Trophoblast cell (in vitro differentiated cells and primary cell): ENCODE results near the gene AMN1.
A peak's percentile ranks its signal among the peaks of the same experiment; 100 is the strongest.
"Not testable (repeated sequence)": the region's sequence is repeated elsewhere in the genome, so short reads cannot be mapped to it uniquely, and the experiment has no call there.

Source experiments
- DNase-seq, 2 donors: peaks; one replicate each; pipeline ENCODE4 v3.0.0-alpha.2; 2016
- H2AFZ ChIP-seq: 2 replicates; pipeline ENCODE4 v1.6.1; 2013; ENCODE audit warnings: low read length, moderate library complexity, mild to moderate bottlenecking; ENCODE audit not compliant: insufficient read depth, poor library complexity
- H2AK5ac ChIP-seq: 2 replicates; pipeline ENCODE4 v1.6.1; 2013; ENCODE audit warnings: mild to moderate bottlenecking, low read length
- H2BK120ac ChIP-seq: 2 replicates; pipeline ENCODE4 v1.6.1; 2013; ENCODE audit warnings: low read length, mild to moderate bottlenecking, moderate library complexity; ENCODE audit not compliant: insufficient read depth, poor library complexity
- H2BK12ac ChIP-seq: 2 replicates; pipeline ENCODE4 v1.6.1; 2013; ENCODE audit warnings: mild to moderate bottlenecking, low read length, moderate library complexity
- H2BK5ac ChIP-seq: 2 replicates; pipeline ENCODE4 v1.6.1; 2013; ENCODE audit warnings: low read length, low read depth, moderate library complexity, mild to moderate bottlenecking; ENCODE audit not compliant: poor library complexity
- H3K14ac ChIP-seq: 2 replicates; pipeline ENCODE4 v1.6.1; 2013; ENCODE audit warnings: mild to moderate bottlenecking, low read length
- H3K18ac ChIP-seq: 2 replicates; pipeline ENCODE4 v1.6.1; 2013; ENCODE audit warnings: mild to moderate bottlenecking, low read length
- H3K23ac ChIP-seq: 2 replicates; pipeline ENCODE4 v1.6.1; 2013; ENCODE audit warnings: low read length
- H3K27ac ChIP-seq: 2 replicates; pipeline ENCODE4 v1.5.1; 2013; ENCODE audit warnings: low read depth, mild to moderate bottlenecking, inconsistent platforms, low read length, moderate library complexity
- H3K27me3 ChIP-seq: 2 replicates; pipeline ENCODE4 v1.6.1; 2013; ENCODE audit warnings: inconsistent platforms, mild to moderate bottlenecking, low read length, moderate library complexity; ENCODE audit not compliant: insufficient read depth
- H3K36me3 ChIP-seq, 2 experiments: 1 replicate in 1 of 2; 2 replicates in 1 of 2; pipeline ENCODE4 v1.6.1; 2013; ENCODE audit warnings: low read length in 2 of 2, mild to moderate bottlenecking in 2 of 2, moderate library complexity in 1 of 2; ENCODE audit not compliant: insufficient read depth in 2 of 2, control insufficient read depth in 1 of 2
- H3K4ac ChIP-seq: 2 replicates; pipeline ENCODE4 v1.6.1; 2013; ENCODE audit warnings: low read depth, mild to moderate bottlenecking, low read length, moderate library complexity
- H3K4me1 ChIP-seq, 2 experiments: 1 replicate in 1 of 2; 2 replicates in 1 of 2; pipeline ENCODE4 v1.6.1; 2013; ENCODE audit warnings: low read length in 2 of 2, mild to moderate bottlenecking in 2 of 2, moderate library complexity in 1 of 2; ENCODE audit not compliant: insufficient read depth in 2 of 2, control insufficient read depth in 1 of 2
- H3K4me2 ChIP-seq: 2 replicates; pipeline ENCODE4 v1.6.1; 2013; ENCODE audit warnings: inconsistent platforms, mild to moderate bottlenecking, low read length, moderate library complexity
- H3K4me3 ChIP-seq: 2 replicates; pipeline ENCODE4 v1.5.1; 2013; ENCODE audit warnings: mild to moderate bottlenecking, low read depth, low read length, inconsistent platforms
- H3K79me1 ChIP-seq: one replicate; pipeline ENCODE4 v1.6.1; 2013; ENCODE audit warnings: low read length
- H3K79me2 ChIP-seq: 2 replicates; pipeline ENCODE4 v1.6.1; 2013; ENCODE audit warnings: low read length, mild to moderate bottlenecking; ENCODE audit not compliant: control insufficient read depth, insufficient read depth, poor library complexity
- H3K9ac ChIP-seq: 2 replicates; pipeline ENCODE4 v1.6.1; 2013; ENCODE audit warnings: mild to moderate bottlenecking, low read length
- H3K9me3 ChIP-seq: 2 replicates; pipeline ENCODE4 v1.6.1; 2013; ENCODE audit warnings: low read depth, mild to moderate bottlenecking, control low read depth, inconsistent platforms, low read length; ENCODE audit not compliant: insufficient read depth
- H4K12ac ChIP-seq: 2 replicates; pipeline ENCODE4 v1.6.1; 2013; ENCODE audit warnings: low read depth, mild to moderate bottlenecking, low read length, moderate library complexity
- H4K8ac ChIP-seq: 2 replicates; pipeline ENCODE4 v1.6.1; 2013; ENCODE audit warnings: low read depth, mild to moderate bottlenecking, low read length, moderate library complexity
- H4K91ac ChIP-seq: one replicate; pipeline ENCODE4 v1.6.1; 2013; ENCODE audit warnings: low read depth, mild to moderate bottlenecking, low read length, moderate library complexity
- WGBS: extraction: QIAGEN DNeasy Blood & Tissue Kit; methylation state at CpG from one replicate; pipeline ENCODE4 v1.1.7; 2013; ENCODE audit warnings: missing lambda C conversion rate; ENCODE audit not compliant: insufficient read length, insufficient coverage; ENCODE audit errors: extremely low coverage; 5-methylcytosine and 5-hydroxymethylcytosine counted together

AMN1 gene

GRCh38 chr12:31708118-31708517 lies 20.7 kb downstream of the AMN1 start:
- peak in 1 of 2 donors; percentile 46 for DNase-seq
- H3K4me1 ChIP-seq, result not testable (repeated sequence)

GRCh38 chr12:31705621-31706020 lies 23.2 kb downstream of the AMN1 start:
- Histone ChIP-seq H3K27ac (no peak overlapping the region), H2BK12ac (no peak overlapping the region), H3K4me1 (no peaks in the 10 kb centered on the region), H4K12ac (no peak overlapping the region), H3K4me2 (no peak overlapping the region), H2AK5ac (no peak overlapping the region), H4K8ac (no peak overlapping the region), H3K14ac (no peak overlapping the region), H3K27me3 (no peaks in the 10 kb centered on the region), H3K79me1 (no peaks in the 10 kb centered on the region), H3K79me2 (no peaks in the 10 kb centered on the region), H4K91ac (no peak overlapping the region), H3K18ac (no peak overlapping the region), H3K23ac (no peak overlapping the region), H3K4me3 (no peak overlapping the region), H2BK120ac (no peak overlapping the region), H3K36me3 (peaks cover 2 to 5% of the 10 kb centered on the region in 2 experiments), H3K9ac (no peak overlapping the region), H3K9me3 (no peaks in the 10 kb centered on the region), H3K4ac (no peak overlapping the region), H2AFZ (no peak overlapping the region), H2BK5ac (no peak overlapping the region)
- DNase-seq, result no peak
- no CpG with 5 or more reads among the region's 2 CpGs for WGBS

More at GRCh38 chr12:31708118-31708517, 20.7 kb downstream of the AMN1 start:
- not testable (repeated sequence) for H3K79me1 ChIP-seq, H4K91ac ChIP-seq, H2AK5ac ChIP-seq, H3K27me3 ChIP-seq, H2BK5ac ChIP-seq, H4K12ac ChIP-seq, H3K4me3 ChIP-seq, H3K4me2 ChIP-seq, H3K9me3 ChIP-seq, H4K8ac ChIP-seq, H2BK12ac ChIP-seq, H3K9ac ChIP-seq, H3K18ac ChIP-seq, H3K36me3 ChIP-seq, H3K79me2 ChIP-seq, H2AFZ ChIP-seq, H2BK120ac ChIP-seq, H3K4ac ChIP-seq, H3K14ac ChIP-seq, H3K27ac ChIP-seq, H3K23ac ChIP-seq
- WGBS, result no CpG with 5 or more reads among the region's 7 CpGs

GRCh38 chr12:31702047-31702446 lies 26.8 kb downstream of the AMN1 start:
- Histone ChIP-seq H3K9me3 (no peaks in the 10 kb centered on the region), H3K4me3 (no peak overlapping the region), H3K9ac (no peak overlapping the region), H2AFZ (no peak overlapping the region), H3K79me1 (no peaks in the 10 kb centered on the region), H3K4me1 (no peaks in the 10 kb centered on the region), H3K4ac (no peak overlapping the region), H3K23ac (no peak overlapping the region), H2BK5ac (no peak overlapping the region), H3K4me2 (no peak overlapping the region), H3K36me3 (peaks cover 1 to 2% of the 10 kb centered on the region in 2 experiments), H2BK12ac (no peak overlapping the region), H3K27me3 (no peaks in the 10 kb centered on the region), H3K27ac (no peak overlapping the region), H4K8ac (no peak overlapping the region), H3K79me2 (no peaks in the 10 kb centered on the region), H2BK120ac (no peak overlapping the region), H4K91ac (no peak overlapping the region), H3K18ac (no peak overlapping the region), H3K14ac (no peak overlapping the region), H2AK5ac (no peak overlapping the region), H4K12ac (no peak overlapping the region)
- DNase-seq, result no peak

GRCh38 chr12:31689921-31690320 lies 38.9 kb downstream of the AMN1 start:
- not testable (repeated sequence) for H3K4ac ChIP-seq, H4K8ac ChIP-seq, H3K14ac ChIP-seq, H2AK5ac ChIP-seq, H3K79me1 ChIP-seq, H2BK5ac ChIP-seq, H3K9me3 ChIP-seq, H2BK120ac ChIP-seq, H3K4me3 ChIP-seq, H3K4me2 ChIP-seq, H3K27ac ChIP-seq, DNase-seq, H3K27me3 ChIP-seq, H3K18ac ChIP-seq, H3K9ac ChIP-seq, H2BK12ac ChIP-seq, H3K79me2 ChIP-seq, H4K12ac ChIP-seq, H3K36me3 ChIP-seq, H2AFZ ChIP-seq, H4K91ac ChIP-seq, H3K23ac ChIP-seq, H3K4me1 ChIP-seq
- WGBS, result no CpG with 5 or more reads among the region's 3 CpGs
